Suppressor macrophage (primary cell): Measurements from ENCODE around the gene SPATA6L.
"Not testable (repeated sequence)": the region's sequence is repeated elsewhere in the genome, so short reads cannot be mapped to it uniquely, and the experiment has no call there.

Experiments used
- DNase-seq, 4 experiments: peaks; one replicate each; pipeline ENCODE4 v3.0.0-alpha.2; 2020 to 2022

The SPATA6L gene

GRCh38 chr9:4677392-4677791, 11.1 kb upstream of the SPATA6L start:
- DNase-seq: no peak

GRCh38 chr9:4674783-4675182, 8.5 kb upstream of the SPATA6L start:
- no peak for DNase-seq

DNA sequence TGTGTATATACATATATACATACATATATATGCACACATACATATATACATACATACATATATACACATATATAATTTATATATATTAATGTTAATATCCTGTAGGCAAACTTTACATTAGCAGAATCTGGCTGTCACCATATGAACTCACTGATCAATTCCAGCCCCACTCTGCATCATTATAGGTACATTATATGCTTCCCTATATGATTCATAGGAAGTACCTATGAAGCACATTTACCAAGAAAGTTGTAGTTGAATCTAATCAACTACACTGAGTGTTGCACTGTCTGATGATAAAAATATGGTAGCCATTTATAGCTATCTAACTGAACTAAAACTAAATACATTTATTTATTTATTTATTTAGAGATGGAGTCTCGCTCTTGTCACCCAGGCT, 5.5 kb upstream of the SPATA6L start:
- DNase-seq: no peak

- DNase-seq: no peak
Measured at GRCh38 chr9:4670591-4670990, 4.3 kb upstream of the SPATA6L start.

DNA sequence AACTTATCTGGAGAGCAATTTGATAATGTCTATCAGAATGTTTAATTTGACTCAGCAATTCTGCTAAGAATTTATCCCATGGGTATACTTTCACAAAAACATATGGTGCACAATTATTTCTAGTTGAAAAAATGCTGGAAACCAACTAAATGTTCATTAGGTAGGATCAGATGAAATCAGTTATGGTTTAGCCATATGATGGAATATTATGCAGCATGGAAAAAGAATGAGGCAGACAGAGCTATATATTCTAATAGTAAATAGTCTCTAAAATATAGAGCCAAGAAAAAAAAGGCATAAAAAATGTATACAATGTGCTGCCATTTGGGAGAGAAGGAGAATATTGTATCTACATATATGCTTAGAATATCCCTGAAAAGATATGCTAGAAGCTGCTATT, 3.6 kb upstream of the SPATA6L start:
- no peak for DNase-seq

GRCh38 chr9:4668604-4669003, 2.3 kb upstream of the SPATA6L start:
- DNase-seq: no peak

DNA sequence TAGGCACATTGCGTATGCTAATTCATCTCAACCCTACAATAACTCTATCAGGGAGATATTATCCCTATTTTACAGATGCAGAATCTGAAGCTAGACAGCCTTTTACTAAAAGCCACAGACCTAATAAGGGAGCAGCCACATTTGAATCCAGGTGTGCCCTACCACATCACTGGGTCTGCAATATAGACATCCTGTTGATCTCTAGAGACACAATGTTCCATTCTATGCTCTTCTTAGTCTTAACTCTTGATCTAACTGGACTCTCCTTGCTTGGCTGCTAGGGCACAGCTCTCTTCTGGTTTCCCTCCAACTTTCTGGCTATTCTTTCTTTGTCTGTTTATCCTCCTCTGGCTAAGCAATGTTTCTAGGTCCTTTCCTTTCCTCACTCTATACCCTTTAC, 1.4 kb upstream of the SPATA6L start:
- DNase-seq: no peak

DNA sequence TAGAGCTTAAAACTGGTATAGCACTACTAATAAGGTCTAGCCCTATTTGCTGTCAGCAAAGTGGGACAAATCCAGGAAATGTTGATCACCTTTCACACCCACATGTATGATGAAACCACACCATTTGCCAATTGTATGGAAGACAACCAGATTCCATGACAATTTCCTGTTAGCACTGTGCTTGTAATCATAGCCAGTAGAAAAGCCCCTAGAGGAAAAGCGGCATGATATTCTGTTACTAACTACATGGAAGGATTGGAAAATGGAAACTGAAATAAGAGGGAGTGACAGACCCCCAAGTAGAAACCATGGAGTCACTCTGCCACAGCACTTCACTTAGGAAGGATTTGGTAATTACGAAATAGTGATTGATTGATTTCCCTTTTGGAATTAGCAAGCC, 923 bp downstream of the SPATA6L start:
- DNase-seq: no peak

GRCh38 chr9:4663956-4664355, 2.3 kb downstream of the SPATA6L start:
- DNase-seq: peak; percentile 51 to 77 (median 64)

- no peak for DNase-seq
Measured at GRCh38 chr9:4662989-4663792, 3.1 kb downstream of the SPATA6L start.

DNA sequence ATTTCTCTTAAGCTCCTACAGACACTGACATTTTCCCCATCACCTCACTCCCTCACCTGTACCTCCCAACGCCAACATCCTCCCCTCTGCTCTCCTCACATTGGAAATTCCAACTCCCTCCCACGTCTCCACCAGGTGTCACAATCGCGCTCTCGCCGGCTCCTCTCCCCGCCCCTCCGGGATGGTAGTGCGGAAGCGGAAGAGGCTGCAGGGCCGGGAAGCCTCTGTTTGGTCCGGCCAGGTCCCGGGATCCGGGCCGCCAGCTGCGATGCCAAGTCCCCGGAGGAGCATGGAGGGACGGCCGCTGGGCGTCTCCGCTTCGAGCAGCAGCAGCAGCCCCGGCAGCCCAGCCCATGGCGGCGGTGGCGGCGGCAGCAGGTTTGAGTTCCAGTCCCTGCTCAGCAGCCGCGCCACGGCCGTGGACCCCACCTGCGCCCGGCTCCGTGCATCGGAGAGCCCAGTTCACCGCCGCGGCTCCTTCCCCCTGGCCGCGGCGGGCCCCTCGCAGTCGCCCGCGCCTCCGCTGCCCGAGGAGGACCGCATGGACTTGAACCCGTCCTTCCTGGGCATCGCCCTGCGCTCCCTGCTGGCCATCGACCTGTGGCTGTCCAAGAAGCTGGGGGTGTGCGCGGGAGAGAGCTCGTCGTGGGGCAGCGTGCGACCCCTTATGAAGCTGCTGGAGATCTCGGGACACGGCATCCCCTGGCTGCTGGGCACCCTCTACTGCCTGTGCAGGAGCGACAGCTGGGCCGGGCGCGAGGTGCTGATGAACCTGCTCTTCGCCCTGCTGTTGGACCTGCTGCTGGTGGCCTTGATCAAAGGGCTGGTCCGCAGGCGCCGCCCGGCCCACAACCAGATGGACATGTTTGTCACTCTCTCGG, 3.9 kb downstream of the SPATA6L start, which contains the start of gene PLPP6:
Gene PLPP6, plus strand, starts transcription at position 187 of the 881 bp plus-strand sequence. Its CDS starts 82 bp downstream, at position 269.
- peak; percentile 84 to 93 (median 88) for DNase-seq

- no peak for DNase-seq
Measured at GRCh38 chr9:4661611-4662010, 4.7 kb downstream of the SPATA6L start.

DNA sequence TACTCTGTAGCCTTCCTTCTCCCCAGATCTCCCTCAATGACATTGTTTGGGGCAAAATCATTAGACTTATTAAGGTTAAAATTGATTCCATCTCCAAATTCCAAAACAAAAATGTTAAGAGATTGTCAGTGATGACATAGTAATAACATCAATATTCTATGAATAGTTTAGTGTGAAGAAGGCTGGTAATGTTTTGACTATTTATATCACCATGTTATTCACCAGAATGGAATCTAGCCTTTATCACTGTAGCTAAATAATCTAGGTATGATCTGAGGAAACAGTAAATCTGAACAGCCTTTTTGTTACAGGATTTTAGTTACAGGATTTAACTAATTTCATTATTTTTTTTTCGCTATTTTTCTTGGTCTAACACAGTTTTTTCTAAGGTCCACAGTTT, 5.1 kb downstream of the SPATA6L start:
- DNase-seq: no peak

GRCh38 chr9:4660665-4661064, 5.6 kb downstream of the SPATA6L start:
- not testable (repeated sequence) for DNase-seq

- no peak for DNase-seq
Measured at GRCh38 chr9:4657426-4658159, 8.7 kb downstream of the SPATA6L start.

- no peak for DNase-seq
Measured at GRCh38 chr9:4656621-4657020, 9.7 kb downstream of the SPATA6L start.

DNA sequence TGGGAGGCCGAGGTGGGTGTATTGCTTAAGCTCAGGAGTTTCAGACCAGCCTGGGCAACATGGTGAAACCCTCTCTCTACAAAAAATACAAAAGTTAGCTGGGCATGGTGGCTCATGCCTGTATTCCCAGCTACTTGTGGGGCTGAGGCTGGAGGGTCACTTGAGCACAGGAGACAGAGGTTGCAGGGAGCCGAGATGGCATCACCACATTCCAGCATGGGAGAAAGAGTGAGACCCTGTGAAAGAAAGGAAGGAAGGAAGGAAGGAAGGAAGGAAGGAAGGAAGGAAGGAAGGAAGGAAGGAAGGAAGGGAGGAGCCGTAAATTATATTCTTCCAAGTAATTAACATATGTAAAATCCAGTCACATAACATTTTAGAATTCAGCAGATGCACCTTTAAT, 10.1 kb downstream of the SPATA6L start:
- not testable (repeated sequence) for DNase-seq

DNA sequence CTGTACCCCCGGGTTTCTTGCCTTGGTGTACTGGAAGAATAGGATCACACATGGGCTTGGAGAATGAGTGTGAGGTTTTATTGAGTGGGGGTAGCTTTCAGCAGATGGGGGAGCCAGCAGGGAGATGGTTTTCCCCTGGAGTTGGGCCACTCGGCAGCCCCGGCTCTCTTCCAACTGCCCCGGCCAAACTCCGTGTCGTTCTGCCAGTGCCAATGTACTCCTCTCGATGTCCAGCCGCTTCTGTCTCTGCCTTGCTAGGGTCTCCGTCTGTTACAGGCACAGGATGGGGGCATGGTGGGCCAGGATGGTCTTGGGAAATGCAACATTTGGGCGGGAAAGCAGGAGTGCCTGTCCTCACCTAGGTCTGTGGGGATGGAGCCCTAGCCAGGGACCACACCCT, 11.7 kb downstream of the SPATA6L start:
- no peak for DNase-seq

DNA sequence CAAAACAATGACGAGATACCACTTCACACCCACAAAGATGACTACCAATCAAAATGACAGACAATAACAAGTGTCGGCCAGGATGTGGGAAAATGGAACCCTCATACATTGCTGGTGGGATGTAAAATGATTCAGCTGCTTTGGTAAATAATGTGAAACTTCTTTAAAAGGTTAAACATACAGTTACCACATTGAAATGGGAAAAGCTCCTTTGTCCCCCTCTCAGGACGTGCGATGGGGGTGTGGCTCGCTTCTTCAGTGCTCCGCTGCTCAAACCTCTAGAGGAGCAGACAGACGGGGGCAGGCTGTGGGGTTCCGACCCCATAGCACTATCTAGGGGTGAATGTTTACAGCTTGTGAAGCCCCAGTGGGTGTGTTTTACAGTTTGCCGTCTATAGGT, 12.2 kb downstream of the SPATA6L start:
- DNase-seq: no peak

DNA sequence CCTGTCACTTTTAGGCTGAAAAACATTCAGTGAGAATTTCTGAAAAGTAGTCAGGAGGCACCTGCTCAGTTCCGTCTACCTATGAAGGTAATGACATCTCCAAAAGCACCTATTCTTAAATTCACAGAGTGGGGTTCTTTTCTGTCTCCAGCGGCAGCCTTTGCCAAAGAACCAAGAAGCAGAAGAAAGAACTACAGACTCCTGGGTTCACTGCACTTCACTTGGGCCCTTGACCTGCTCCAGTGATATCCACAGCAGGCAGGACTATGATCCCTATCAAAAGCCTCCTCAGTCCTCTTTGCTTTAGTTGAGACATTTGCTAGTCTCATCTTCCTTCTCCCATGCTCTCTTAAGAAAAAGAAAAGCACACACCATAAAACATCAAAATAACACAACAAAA, 23.9 kb downstream of the SPATA6L start:
- DNase-seq: no peak

DNA sequence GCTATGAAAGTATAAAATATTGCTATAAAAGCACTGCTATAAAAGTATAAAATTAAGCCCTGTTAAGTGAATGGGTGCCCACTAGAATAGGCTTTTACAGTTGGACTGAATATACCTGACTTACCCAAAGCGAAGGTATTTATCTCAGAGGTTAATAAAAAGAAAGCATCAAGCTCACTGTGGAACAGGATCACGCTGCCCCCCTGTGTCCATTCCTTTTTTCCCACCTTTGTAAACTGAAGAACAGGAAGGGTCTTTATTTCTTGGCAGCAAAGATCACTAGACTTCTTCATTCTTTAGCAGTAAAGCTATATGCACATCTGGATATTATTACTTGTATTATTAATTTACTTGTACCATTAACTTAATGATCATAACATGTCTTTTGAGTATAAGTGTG, 26.3 kb downstream of the SPATA6L start:
- peak in 2 of 4 experiments; percentile 17 to 24 for DNase-seq

DNA sequence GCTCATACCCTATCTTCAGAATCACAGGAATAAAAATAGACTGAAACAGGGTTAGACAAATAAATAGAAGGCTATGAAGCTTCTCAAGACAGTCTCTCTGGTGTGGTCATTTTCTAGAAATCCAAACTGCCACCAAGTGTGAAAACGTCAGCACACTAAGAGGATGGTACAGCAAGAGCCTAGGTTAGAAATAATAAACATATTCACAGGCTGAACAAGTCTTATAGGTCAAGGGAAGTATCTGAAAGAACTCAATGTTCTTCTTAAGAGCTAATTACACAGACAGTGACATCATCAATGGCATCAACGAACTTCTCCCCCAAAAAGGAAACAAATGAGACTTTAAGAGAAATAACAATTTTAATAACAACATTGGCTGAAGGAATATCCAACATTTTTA, 26.9 kb downstream of the SPATA6L start:
- no peak for DNase-seq

- DNase-seq: no peak
Measured at GRCh38 chr9:4638968-4639367, 27.3 kb downstream of the SPATA6L start.
